HG03108 (cell line): ENCODE results near the gene SULT4A1.
A peak's percentile ranks its signal among the peaks of the same experiment; 100 is the strongest.
"Not testable (repeated sequence)": the region's sequence is repeated elsewhere in the genome, so short reads cannot be mapped to it uniquely, and the experiment has no call there.

Source experiments
- ATAC-seq: cut with Tn5 transposase; IDR thresholded peaks from one replicate; pipeline ENCODE4 v1.9.1; 2021; ENCODE audit warnings: moderate library complexity; ENCODE audit not compliant: unreplicated experiment

The SULT4A1 gene

GRCh38 chr22:43887391-43887790 is 25.1 kb upstream of the SULT4A1 start:
- ATAC-seq = no peak

GRCh38 chr22:43886231-43886630 is 23.9 kb upstream of the SULT4A1 start:
- ATAC-seq = no peak

- ATAC-seq = no peak
Observed at GRCh38 chr22:43885786-43886185, 23.5 kb upstream of the SULT4A1 start.

GRCh38 chr22:43885319-43885671 is 23.0 kb upstream of the SULT4A1 start:
- no peak for ATAC-seq

GRCh38 chr22:43884600-43885318 is 22.4 kb upstream of the SULT4A1 start:
- ATAC-seq = peak; percentile 76

GRCh38 chr22:43883719-43884415 is 21.6 kb upstream of the SULT4A1 start:
- no peak for ATAC-seq

GRCh38 chr22:43883012-43883661 is 20.8 kb upstream of the SULT4A1 start:
- ATAC-seq = no peak

- ATAC-seq = no peak
Observed at GRCh38 chr22:43882122-43882767, 19.9 kb upstream of the SULT4A1 start.

GRCh38 chr22:43881091-43882061 is 19.1 kb upstream of the SULT4A1 start:
- ATAC-seq = no peak

GRCh38 chr22:43880541-43880991 is 18.3 kb upstream of the SULT4A1 start:
- ATAC-seq = no peak

- no peak for ATAC-seq
Observed at GRCh38 chr22:43879901-43880540, 17.7 kb upstream of the SULT4A1 start.

GRCh38 chr22:43878831-43879550 is 16.7 kb upstream of the SULT4A1 start:
- ATAC-seq = no peak

- no peak for ATAC-seq
Observed at GRCh38 chr22:43878079-43878795, 15.9 kb upstream of the SULT4A1 start.

- ATAC-seq = no peak
Observed at GRCh38 chr22:43876866-43877509, 14.7 kb upstream of the SULT4A1 start.

- ATAC-seq = no peak
Observed at GRCh38 chr22:43869799-43870198, 7.5 kb upstream of the SULT4A1 start.

GRCh38 chr22:43869001-43869400 is 6.7 kb upstream of the SULT4A1 start:
- not testable (repeated sequence) for ATAC-seq

GRCh38 chr22:43867839-43868635 is 5.7 kb upstream of the SULT4A1 start:
- ATAC-seq = no peak
